C1 segment of cervical spinal cord (tissue), 14 donors: ENCODE data around the gene MYOM1.

Experiments used
- DNase-seq, 14 donors: peaks; one replicate each; lab custom pipeline; 2025; lab: John Stamatoyannopoulos, UW

The MYOM1 gene

GRCh38 chr18:3152294-3152693 is 67.5 kb downstream of the MYOM1 start:
- DNase-seq: no peak

- no peak for DNase-seq
Observed at GRCh38 chr18:3151399-3152264, 68.1 kb downstream of the MYOM1 start.

- DNase-seq: no peak
Observed at GRCh38 chr18:3150688-3151087, 69.1 kb downstream of the MYOM1 start.

GRCh38 chr18:3150274-3150673 is 69.5 kb downstream of the MYOM1 start:
- DNase-seq: no peak

- no peak for DNase-seq
Observed at GRCh38 chr18:3148930-3149535, 70.7 kb downstream of the MYOM1 start.

GRCh38 chr18:3147935-3148554 is 71.7 kb downstream of the MYOM1 start:
- no peak for DNase-seq

GRCh38 chr18:3140986-3141639 is 78.7 kb downstream of the MYOM1 start:
- no peak for DNase-seq

- no peak for DNase-seq
Observed at GRCh38 chr18:3140342-3140741, 79.4 kb downstream of the MYOM1 start.

GRCh38 chr18:3139406-3139805 is 80.4 kb downstream of the MYOM1 start:
- DNase-seq: no peak

- DNase-seq: no peak
Observed at GRCh38 chr18:3138274-3138975, 81.3 kb downstream of the MYOM1 start.

- peak in 8 of 14 donors; percentile 4 to 39 (median 26) for DNase-seq
Observed at GRCh38 chr18:3135536-3135935, 84.2 kb downstream of the MYOM1 start.

GRCh38 chr18:3132700-3133099 is 87.1 kb downstream of the MYOM1 start:
- DNase-seq: no peak

- no peak for DNase-seq
Observed at GRCh38 chr18:3130344-3130743, 89.4 kb downstream of the MYOM1 start.

- DNase-seq: peak in 12 of 14 donors; percentile 2 to 80 (median 72)
Observed at GRCh38 chr18:3129053-3129864, 90.5 kb downstream of the MYOM1 start.

- DNase-seq: no peak
Observed at GRCh38 chr18:3126457-3127097, 93.2 kb downstream of the MYOM1 start.

- no peak for DNase-seq
Observed at GRCh38 chr18:3124822-3125221, 94.9 kb downstream of the MYOM1 start.

GRCh38 chr18:3122851-3123250 is 96.9 kb downstream of the MYOM1 start:
- no peak for DNase-seq

GRCh38 chr18:3121259-3121658 is 98.5 kb downstream of the MYOM1 start:
- DNase-seq: no peak

- DNase-seq: no peak
Observed at GRCh38 chr18:3120356-3120755, 99.4 kb downstream of the MYOM1 start.
